HG03558 (cell line): ENCODE data around the gene ST8SIA6.

Experiments used
- ATAC-seq: cut with Tn5 transposase; IDR thresholded peaks from one replicate; pipeline ENCODE4 v1.9.1; 2021; ENCODE audit warnings: moderate number of reproducible peaks; ENCODE audit not compliant: unreplicated experiment; ENCODE audit errors: extremely low read depth

ST8SIA6 gene

DNA sequence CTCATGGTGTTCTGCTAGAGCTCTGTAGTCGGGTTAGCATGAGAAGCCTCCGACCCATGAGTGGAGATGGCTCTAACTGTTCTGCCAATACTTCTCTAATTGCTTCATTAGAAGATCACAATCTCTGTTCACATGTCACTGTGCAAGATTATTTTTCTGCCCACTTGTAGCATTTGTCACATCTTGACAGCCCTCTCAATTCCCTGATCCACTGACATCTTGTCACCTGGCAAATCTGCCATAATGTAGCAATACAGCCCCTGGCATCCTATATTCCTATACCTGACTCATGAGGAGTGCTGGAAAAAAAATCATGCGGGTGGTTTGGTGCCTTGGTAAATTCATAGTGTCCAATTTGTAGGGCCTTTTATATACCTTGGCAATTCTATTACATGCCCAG is 58.4 kb downstream of the ST8SIA6 start:
- no peak for ATAC-seq

DNA sequence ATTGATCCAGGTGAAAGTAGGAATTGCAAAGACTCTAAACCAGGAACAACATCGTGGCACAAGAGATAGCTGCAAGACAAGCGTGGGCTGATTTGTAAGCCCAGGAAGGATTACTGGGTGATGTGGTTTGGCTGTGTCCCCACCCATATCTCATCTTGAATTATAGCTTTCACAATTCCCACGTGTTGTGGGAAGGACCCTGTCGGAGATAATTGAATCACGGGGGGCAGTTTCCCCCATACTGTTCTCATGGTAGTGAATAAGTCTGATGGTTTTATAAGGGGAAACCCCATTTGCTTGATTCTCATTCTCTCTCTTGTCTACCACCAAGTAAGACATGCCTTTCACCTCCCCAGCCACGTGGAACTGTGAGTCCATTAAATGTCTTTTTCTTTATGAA is 59.5 kb downstream of the ST8SIA6 start:
- no peak for ATAC-seq

DNA sequence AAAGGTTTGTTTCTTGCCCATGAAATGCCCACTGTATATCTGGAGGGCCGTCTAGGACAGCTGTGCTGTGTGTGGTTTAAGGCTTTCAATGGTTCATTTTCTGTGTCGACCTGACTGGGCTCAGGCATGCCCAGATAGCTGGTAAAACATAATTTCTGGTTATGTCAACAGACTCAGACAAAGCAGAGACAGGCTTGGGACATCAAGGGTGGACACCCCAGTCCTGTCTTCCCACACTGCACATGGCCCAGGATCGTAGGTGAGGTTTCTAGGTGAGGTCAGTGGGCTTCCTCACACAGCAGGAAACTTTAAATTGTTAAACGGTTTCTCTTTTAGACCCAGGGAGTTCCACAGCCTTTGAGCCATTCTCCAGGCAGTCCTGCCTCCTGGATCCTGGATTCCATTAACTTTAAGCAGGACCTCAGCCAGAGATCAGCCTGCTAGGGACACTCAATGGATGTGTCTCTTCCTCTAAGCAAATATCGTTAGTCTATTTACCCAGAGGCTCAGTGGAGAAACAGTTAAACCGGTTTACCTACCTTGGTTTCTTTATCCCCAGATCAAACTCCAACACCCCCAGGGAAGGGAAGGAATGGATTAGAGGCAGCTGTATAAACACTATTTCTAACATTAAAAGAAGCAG is 66.4 kb downstream of the ST8SIA6 start:
- no peak for ATAC-seq

DNA sequence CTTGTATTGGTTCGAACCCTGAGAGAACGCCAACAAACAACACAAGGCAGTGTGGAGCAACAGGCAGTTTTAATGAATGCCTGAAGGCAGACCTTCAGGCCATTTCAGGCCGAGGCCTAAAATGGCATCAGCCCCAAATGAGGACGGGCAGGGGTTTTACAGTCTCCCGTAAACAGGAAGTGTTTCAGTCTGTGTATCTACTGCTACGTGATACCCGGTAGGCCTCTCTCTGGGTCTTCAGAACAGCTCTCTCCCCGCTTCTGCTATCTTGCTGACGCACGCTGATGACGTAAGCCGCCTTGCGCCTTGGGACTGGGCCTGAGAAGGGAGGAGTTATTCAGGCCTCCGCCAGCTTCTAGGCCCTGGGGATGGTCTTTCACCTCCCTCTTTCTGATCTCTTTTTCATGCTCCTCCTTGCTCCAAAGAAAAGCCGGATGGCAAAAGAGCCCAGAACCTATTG is 67.7 kb downstream of the ST8SIA6 start:
- ATAC-seq = no peak

DNA sequence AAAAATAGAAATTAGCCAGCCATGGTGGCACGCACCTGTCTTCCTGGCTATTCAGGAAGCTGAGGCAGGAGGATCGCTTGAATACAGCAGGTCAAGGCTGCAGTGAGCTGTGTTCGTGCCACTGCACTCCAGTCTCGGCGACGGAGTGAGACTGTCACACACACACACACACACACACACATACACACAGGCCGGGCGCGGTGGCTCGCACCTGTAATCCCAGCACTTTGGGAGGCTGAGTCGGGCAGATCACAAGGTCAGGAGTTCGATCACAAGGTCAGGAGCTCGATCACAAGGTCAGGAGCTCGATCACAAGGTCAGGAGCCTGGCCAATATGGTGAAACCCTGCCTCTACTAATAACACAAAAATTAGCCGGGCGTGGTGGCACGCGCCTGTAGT is 68.4 kb downstream of the ST8SIA6 start:
- no peak for ATAC-seq

DNA sequence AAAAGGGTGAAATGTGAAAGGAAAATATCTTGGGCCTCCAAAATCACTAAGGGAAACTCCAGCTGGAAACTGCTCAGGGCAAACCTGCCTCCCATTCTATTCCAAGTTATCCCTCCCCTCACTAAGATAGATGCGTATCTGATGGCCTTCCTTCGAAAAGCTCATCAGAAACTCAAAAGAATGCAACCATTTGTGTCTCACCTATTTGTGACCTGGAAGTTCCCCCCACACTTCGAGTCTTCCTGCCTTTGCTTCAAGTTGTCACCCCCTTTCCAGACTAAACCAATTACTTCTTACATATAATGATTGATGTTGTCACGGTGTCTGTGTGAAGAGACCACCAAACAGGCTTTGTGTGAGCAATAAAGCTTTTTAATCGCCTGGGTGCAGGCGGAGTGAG is 69.3 kb downstream of the ST8SIA6 start:
- ATAC-seq = no peak

DNA sequence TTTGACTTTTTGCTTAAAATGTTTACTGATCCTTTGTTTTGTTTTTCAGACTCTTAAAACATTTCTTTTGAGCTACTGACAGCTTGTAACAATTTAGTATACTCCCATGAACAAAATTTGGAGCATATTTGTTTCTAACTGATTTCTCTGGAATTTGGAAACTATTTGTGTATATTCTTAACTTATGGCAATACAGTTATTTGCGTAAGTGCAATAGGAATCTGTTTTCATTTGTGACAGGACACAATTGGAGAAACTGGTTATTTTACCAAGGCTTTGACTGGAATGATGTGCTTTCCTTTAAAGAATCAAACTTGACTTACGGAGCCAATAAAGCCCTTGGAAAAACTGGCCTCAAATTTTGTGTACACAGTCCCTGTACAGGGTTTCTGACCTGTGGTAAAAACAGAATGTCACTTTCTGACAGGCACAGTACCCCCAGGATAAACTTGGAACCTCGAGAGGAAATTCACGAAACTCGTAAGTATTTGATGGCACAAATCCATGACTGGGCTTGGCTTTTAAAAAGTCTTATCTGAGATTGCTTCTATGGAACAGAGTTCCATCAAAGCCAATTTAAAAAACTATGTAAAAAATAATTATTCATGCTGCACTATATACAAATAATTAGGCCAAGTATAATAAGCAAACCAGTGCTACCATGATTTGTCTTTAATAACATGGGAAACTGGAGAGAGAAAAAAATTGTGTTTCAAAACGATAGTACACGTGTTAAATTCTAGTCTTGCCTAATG is 70.4 kb downstream of the ST8SIA6 start:
- no peak for ATAC-seq

DNA sequence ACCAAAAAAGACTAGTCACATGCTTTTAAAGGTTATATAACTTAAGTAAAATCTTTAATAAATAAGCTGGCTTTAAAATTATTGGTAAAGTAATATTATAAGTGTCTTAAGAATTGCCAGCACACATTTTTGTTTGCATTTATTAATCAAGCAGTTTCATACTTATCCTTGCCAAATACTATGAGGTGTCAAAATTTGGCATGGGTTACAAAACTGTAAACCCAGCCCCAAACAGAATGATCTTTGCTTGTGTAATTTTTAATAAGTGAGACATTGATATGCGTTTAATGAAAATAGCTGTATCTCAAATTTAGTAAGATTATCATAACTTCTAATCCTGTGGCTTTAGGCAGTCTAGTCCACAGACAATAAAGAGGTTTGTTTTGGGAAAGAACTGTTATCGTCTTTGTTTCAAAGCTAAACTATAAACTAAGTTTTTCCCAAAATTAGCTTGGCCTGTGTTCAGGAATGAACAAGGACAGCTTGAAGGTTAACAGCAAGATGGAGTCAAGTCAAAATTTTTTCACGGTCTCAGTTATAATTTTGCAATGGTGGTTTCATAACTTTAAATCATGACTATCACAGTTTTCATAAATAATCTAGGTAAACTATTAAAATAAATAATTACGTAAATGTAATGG is 72.8 kb downstream of the ST8SIA6 start:
- ATAC-seq = no peak

DNA sequence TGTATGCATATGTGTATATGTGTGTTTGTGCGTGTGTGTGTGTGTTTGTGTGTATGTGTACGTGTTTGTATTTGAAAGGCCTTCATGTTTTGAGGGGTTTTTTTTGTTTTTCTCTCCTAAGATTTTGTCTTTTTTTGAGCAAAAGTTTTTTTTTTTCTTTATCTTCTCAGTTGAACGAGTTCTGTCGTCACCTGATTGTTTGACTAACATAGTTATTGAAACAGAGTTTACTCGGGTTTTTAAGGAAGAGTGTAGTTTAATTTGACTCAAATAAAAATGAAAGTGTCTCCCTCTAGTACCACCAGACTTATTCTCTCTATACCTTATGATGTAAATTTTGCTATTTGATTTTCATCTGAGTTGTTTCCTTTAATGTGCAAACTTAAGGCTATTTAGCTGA is 73.5 kb downstream of the ST8SIA6 start:
- no peak for ATAC-seq

DNA sequence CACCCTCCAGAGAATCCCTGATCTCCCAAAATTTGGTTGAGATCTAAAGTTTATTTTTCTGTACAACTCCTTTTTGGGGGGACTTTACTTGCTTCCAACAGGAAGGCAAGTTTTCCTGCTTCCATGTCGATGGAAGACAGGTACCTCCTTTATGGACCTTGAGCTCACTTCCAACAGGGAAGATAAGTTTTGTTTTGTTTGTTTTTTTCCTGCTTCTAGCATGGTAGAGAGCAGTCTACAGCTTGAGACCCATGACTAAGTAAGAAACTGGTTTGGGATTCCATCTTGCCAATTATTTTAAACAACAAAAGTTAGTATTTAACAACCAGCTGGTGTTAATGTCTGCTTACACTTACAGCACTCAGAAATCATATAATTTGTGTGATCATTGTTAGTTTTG is 74.4 kb downstream of the ST8SIA6 start:
- ATAC-seq = no peak

DNA sequence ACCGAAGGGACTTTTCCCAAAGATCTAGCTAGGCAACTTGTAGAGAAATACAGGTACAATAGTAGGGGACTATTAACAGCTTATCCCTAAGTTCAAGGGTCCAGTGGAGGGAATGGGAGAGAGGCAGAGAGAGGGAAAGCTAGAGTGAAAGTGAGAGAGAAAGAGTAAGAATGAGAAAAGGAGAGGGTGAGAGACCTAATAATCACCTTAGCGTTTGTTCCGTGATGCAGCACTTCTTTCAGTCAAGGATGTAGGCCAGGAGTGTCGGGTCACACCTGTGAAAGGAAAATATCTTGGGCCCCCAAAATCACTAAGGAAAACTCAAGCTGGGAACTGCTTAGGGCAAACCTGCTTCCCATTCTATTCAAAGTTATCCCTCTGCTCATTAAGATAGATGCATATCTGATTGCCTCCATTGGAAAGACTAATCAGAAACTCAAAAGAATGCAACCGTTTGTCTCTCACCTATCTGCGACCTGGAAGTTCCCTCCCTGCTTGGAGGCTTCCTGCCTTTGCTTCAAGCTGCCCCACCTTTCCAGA is 75.2 kb downstream of the ST8SIA6 start:
- ATAC-seq = no peak

DNA sequence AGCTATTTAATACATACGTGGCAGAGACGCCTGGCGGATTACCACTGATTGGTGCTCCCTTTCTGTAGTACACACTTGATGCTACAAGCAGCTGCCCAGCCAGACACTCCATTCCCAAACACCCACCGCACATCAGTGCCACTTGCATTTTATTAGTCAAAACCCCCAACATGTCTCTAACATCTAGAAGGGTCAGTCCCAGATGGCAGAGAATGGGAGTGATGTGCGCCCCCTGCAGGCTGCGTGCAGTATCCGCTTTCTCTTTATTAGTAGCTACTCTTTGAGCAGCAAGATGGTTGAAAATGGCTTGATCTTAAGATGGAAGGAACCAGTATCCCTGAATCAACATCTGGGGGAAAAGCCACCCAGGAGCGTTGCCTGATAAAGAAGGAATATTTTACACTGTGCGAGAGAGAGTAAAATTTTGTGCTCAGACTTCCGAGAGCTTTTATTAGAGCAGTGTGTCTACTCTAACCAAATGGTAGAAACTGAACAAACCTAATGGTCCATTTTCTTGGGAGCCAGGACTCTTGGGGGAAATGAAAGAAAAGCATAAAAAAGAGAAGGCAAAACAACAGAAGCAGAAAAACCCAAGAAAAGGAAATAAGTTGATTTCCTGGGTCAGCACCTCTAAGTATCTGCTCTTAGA is 78.3 kb downstream of the ST8SIA6 start:
- no peak for ATAC-seq

DNA sequence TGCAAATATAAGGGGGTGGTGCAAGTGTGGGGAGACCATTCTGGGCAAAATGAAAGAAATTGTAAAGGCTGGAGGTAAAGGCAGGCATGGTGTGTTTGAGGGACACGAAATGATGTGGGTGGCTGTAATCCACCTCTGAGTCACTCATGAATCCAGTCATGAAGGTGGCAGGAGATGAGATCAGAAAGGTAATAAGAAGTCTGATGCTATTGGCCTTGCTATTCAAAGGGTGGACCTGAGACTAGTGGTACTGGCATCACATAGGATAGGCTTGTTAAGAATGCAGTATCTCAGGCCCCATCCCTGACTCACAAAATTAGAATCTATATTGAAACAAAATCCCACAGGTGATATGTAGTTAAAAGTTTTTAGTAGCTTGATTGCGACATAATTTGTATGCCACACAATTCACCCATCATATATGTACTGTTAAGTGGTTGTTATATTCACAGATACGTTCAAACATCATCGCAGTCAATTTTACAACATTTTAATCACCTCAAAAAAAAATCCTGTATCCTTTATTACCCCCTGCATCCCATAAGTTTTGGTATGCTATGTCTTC is 85.6 kb downstream of the ST8SIA6 start:
- no peak for ATAC-seq

DNA sequence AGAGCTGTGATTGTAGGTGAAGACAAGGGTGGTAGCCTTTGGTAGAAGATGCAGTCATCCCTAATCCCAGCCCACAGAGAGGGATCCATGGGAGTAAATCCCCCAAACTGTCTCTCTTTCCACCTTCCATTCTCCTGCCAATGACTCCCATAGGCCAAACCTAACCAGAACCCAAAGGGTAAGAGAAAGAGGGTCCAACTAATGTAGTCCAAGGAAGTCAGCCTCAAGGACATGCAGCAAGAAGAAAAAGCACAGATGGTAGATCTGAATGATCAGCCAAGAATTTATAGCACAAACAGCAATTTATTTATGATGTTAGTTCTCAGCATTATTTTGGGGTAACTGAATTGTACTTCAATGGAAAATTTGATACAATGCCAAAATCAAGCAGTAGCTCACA is 87.7 kb downstream of the ST8SIA6 start:
- ATAC-seq = no peak

DNA sequence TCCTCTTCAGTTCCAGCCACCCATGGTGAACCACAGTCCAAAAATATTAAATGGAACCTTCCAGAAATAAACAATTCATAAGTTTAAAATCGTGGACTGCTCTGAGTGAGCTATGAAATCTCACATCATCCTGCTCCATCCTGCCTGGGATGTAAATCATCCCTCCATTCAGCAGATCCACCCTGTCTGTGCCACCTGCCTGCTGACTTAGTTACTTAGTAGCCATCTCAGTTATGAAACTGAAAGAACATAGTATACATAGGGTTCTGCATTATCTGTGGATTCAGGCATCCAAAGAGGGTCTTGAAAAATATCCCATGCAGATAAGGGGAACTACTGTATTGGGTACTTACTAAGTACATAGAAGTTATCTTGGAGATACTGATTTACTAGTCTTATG is 89.0 kb downstream of the ST8SIA6 start:
- ATAC-seq = no peak

DNA sequence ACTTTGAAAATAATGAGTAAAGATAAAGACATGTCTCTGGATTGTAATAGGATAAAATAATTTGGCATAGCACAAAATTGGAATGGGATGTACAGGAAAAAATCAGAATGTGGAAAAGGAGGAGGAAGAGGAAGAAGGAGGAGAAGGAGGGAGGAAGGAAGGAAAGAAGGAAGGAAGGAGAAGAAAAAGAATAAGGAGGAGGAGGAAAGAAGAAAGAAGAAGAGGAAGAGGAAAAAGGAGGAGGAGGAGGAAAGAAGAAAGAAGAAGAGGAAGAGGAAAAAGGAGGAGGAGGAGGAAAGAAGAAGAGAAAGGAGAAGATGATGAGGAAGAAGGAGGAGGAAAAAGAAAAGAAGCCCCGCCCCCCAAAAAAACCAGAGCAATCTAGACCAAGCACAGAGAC is 95.9 kb downstream of the ST8SIA6 start:
- no peak for ATAC-seq

DNA sequence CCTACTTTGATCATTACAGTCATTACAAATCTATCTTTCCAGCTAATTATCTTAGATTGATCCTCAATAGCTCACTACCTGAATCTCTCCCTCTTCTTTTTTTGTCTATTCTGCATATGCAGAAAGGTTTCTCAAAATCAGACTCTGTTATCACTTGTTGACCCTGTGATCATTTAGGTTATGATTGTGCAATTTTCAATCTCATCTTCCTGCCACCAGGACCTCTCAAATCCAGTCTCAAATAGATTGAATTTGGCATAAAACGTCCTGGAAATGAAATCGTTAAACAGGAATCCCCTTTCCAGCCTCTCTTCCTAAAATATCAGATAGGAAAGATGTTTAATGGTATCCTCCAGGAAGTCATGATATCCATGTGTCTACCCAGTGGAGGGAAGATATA is 96.6 kb downstream of the ST8SIA6 start:
- ATAC-seq = no peak

DNA sequence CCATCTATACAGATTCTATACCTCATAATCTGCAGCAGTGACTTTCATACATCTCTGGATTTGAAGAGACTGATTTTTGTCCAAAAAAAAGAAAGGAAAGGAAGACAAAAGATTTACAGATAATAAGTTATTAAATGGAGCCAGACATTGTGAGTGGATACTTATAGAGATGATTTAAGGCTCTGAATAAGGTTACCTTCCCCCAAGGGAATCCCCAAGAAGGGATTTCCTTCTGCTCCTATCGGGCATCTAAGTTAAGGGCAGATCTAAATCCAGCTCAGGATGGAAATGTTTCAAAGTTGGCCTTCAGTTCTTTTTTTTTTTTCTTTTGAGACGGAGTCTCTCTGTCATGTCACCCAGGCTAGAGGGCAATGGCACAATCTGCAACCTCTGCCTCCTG is 97.6 kb downstream of the ST8SIA6 start:
- no peak for ATAC-seq

DNA sequence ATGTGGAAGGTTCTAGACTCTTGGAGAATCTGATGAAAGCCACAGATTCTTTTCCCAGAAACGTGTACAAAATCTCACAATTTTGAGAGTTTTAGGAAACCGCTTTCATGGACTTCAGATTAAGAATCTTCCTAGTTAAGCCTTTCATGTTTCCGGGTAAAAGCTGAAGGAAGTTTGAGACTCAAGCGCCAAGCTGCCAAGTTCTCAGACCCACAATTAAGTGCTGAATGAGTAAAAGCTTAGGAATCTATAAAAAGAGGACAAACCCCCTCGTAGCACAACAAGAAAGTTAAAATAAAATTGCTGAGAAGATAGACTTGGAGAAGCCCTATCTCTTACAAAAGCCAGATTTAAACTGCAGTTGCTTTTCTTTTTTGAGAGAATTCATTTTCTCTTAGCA is 99.6 kb downstream of the ST8SIA6 start:
- no peak for ATAC-seq

DNA sequence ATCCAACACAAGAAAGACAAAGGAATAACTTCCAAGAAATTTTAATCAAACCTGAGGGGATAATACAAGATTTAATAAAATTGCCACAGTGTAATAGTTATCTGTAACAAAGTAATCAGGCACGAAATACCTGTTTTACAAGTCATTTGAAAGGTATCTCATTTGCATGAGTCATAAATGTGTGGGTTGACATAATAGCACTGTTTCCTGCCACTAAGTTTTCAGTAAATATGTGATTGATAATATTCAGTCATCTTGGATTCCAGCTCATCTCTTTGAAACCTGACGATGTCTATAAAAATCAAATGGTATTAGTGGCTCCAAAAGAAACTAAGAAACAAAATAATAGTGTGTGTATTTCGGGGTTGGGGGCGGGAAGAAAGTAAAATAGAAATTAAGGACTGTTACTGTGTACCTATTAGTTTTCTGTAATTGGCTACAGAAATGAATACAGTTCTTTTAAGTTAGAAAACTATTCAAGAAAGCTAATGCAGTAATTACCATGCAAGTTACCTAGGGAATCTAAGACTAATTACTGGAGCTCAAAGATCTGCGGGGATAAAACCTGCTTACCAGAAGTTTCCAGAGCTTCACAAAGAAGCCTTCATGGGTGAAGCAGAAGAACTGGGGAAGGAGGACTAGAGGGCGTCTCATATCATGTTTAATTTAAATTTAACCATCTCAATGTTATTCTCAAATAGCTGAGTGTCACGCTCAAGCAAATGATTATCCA is 100.7 kb downstream of the ST8SIA6 start:
- ATAC-seq = no peak
